D341Med (cell line): ENCODE measurements around the gene MED12L.
A peak's percentile ranks its signal among the peaks of the same experiment; 100 is the strongest.
"Not testable (repeated sequence)": the region's sequence is repeated elsewhere in the genome, so short reads cannot be mapped to it uniquely, and the experiment has no call there.

ENCODE experiments used
- DNase-seq: peaks from one replicate; pipeline ENCODE4 v3.0.0; 2012; ENCODE audit warnings: low spot score

Gene MED12L, protein sequence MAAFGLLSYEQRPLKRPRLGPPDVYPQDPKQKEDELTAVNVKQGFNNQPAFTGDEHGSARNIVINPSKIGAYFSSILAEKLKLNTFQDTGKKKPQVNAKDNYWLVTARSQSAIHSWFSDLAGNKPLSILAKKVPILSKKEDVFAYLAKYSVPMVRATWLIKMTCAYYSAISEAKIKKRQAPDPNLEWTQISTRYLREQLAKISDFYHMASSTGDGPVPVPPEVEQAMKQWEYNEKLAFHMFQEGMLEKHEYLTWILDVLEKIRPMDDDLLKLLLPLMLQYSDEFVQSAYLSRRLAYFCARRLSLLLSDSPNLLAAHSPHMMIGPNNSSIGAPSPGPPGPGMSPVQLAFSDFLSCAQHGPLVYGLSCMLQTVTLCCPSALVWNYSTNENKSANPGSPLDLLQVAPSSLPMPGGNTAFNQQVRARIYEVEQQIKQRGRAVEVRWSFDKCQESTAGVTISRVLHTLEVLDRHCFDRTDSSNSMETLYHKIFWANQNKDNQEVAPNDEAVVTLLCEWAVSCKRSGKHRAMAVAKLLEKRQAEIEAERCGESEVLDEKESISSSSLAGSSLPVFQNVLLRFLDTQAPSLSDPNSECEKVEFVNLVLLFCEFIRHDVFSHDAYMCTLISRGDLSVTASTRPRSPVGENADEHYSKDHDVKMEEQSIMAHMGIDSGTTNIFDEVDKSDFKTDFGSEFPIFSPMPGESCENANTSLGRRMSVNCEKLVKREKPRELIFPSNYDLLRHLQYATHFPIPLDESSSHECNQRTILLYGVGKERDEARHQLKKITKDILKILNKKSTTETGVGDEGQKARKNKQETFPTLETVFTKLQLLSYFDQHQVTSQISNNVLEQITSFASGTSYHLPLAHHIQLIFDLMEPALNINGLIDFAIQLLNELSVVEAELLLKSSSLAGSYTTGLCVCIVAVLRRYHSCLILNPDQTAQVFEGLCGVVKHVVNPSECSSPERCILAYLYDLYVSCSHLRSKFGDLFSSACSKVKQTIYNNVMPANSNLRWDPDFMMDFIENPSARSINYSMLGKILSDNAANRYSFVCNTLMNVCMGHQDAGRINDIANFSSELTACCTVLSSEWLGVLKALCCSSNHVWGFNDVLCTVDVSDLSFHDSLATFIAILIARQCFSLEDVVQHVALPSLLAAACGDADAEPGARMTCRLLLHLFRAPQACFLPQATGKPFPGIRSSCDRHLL (N-terminal part only)

DNA sequence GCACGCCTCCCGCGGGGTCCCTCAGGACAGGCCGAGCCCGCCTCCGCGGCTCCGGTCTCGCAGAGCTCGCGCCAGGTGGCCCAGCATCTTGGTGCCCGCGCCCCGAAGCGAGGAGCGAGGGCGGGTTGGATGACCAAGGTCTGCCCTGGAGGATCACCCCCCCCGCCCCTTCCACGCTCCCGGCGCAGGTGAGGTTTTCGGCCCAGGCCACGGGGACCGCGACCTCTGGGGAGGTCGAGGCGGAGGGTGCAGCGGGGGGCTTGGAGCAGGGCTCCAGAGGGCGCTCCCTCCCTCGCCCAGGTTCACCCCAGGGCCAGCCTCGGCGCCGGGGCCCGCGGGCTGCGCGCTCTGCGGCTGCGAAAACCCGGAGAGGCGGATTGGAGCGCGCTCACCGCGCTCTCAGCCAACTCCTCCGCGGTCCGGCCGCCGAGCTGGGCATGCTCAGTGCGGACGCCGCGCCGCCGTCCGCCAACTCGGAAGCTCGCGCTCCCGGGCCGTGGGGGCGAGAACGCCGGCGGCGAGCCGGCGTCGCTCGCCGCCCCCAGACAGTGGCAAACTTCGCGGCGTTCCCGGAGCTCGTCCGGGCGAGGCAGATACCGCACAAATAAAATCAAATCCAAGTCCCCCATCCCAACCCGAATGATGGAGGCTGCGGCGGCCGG, at the start of gene MED12L:
TSS of gene MED12L (plus strand) at position 438 of the 662 bp plus-strand sequence. CDS start 1,263 bp downstream, outside the sequence.
- DNase-seq, result peak; percentile 92

GRCh38 chr3:151037746-151038477, 47.6 kb upstream of the MED12L start:
- no peak for DNase-seq

GRCh38 chr3:151044706-151045105, 40.8 kb upstream of the MED12L start:
- no peak for DNase-seq

- DNase-seq, result no peak
Observed at GRCh38 chr3:151047636-151048035, 37.8 kb upstream of the MED12L start.

DNA sequence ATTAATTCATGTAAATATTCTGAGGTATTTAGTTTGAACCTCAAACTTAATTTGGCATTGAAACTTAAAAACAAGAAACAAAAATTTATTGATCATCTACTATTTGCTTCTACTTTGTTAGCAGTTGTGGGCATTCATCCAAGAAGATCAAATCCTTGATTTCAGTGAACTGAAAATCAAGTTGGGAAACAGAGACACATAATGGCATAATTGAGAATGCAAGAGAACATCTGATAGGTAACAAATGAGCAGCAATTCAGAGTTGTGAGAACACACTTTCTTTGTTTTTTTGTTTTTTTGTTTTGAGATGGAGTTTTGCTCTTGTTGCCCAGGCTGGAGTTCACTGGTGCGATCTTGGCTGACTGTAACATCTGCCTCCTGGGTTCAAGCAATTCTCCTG, 33.9 kb upstream of the MED12L start:
- DNase-seq, result no peak

- DNase-seq, result no peak
Observed at GRCh38 chr3:151052346-151052745, 33.1 kb upstream of the MED12L start.

GRCh38 chr3:151052756-151053155, 32.7 kb upstream of the MED12L start:
- no peak for DNase-seq

DNA sequence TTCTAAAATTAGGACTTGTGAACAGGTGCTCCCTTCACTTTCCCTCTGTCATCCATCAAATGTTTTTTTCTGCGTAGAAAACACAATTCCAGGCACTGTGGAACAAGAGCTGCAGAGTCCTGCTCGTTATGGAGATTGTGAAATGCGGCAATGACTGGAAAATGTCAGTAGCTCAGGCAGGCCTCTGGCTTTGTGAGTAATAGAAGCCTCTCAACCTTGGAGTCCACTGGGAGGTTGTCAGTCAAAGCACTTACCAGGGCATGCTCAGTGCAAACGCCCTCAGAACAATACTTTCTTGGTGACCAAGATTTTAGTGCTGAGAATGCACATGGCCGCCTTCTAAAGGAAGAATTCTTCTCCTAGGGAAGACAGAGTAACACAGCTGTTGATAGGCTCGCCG, 26.7 kb upstream of the MED12L start:
- DNase-seq, result no peak

- no peak for DNase-seq
Observed at GRCh38 chr3:151062611-151063010, 22.9 kb upstream of the MED12L start.

- DNase-seq, result no peak
Observed at GRCh38 chr3:151067158-151067557, 18.3 kb upstream of the MED12L start.

DNA sequence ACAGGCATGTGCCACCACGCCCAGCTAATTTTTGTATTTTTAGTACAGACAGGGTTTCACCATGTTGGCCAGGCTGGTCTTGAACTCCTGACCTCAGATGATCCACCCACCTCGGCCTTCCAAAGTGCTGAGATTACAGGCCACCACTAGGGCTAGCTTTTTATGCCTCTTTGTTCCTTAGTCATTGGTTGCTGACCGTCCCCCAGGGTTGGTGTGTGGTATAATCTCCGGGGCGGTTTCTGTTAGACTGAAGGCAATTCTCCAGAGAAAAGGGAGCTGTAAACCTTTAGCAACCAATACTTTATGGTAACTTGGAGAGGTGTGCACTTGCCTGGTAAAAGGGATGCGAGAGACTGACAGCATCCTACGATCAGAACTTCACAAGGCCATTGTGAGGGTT, 12.6 kb upstream of the MED12L start:
- DNase-seq, result not testable (repeated sequence)

- DNase-seq, result no peak
Observed at GRCh38 chr3:151074256-151074655, 11.2 kb upstream of the MED12L start.

DNA sequence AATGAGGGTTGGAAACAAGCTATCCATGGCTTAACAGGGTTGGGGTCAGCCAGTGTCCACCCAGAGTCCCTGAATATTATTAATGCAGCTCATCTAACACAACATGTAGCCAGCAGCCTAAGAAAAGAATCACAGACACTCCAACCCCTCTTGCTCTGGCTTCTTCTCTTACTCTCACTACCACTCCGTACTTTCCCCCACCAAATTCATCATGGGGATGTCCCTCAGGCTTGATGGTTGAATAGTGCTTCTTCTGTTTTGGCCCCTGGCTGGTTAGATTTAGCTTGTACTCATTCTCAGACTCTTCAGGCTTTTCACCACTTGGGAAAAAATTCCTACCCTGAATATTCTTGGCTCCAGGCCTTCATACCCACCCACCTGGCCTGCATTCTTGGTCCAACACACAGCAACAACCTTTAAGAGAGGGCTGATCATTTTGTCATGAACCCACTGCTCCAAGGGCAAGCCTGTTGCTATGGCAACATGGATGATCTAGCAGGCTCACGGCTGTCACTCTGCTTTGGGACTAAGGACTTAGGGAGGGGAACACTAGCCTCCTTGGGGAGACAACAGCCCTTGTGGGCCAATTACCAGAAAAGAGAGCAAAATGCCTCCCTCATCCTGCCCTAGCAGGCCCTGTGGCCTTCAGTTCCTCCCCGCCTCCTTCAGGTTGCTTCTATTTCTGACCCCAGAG, 9.4 kb upstream of the MED12L start:
- DNase-seq, result no peak

DNA sequence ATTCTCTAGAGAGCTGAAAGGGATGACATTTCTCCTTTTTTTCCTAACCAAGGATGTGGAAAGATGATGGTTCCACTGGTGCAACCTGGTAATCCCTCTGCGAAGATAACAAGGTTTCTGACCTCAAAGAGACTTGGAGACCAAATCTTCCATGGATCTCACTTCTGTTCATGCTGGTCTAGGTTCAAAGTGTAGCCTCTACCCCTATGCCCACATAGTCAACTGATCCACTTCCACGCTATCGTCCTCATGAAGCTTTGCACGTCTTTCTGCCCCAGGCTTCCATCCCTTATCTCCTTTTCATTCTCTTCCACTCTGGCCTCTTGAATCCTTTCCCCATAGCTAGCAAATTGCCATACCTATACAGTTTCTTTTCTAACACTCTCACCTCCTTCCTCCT, 8.8 kb upstream of the MED12L start:
- DNase-seq, result no peak

- DNase-seq, result not testable (repeated sequence)
Observed at GRCh38 chr3:151081082-151081481, 4.4 kb upstream of the MED12L start.

- DNase-seq, result no peak
Observed at GRCh38 chr3:151082880-151083838, 2.3 kb upstream of the MED12L start.

GRCh38 chr3:151084893-151085226, 604 bp upstream of the MED12L start:
- no peak for DNase-seq

- peak; percentile 67 for DNase-seq
Observed at GRCh38 chr3:151085889-151086483, 522 bp downstream of the MED12L start.
